ENCODE results near the gene ZDHHC4. TPM values are rescaled to one million over a fixed set of nuclear protein-coding genes. Genes with fewer than 3 reads are reported as not detected.

The ZDHHC4 gene
- total RNA-seq, 1 donor from 2014 or later: 36.3 TPM

DNA sequence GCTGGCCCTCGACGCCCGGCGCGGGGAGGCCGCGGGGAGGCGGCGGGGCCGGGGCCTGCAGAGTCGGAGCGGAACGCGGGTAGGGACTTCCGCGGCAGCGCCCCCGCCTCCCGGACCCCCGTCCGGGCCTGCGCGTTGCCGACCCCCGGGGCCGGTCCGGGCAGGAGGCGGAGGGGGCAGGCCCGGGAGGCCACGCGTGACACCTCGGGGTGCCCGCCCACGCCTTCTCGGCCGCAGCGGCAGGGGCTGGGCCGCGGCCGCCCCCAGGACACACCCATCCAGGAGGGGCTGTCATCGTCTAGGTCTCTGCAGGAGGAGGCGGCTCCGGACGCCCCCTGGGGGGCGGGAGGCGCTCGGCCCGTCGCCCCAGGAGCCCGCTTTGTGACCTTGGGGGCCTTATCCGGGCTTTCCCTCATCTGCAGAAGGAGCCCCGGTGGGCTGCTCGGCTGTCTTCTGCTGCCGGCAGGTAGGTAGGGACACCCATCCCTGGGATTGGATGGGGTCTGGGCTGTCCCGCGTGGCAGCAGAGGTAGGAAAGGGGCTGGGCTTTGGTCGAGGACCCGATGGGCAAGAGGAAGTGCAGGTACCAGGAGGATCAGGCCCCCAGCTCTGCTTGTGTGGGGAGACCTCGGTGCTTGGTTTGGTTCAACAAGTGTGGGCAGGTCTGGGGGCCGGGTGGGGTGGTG lies 60.4 kb downstream of the ZDHHC4 start:
- peaks cover 0 to 19% of the 10 kb centered on the region in 2 donors for H3K36me3 ChIP-seq
- peak overlapping the region; percentile 81 to 99 for H3K4me3 ChIP-seq
- H3K27ac ChIP-seq: peak overlapping the region; percentile 66
- no peaks in the 10 kb centered on the region for H3K27me3 ChIP-seq
- DNase-seq (ENCODE audit: extremely low spot score in 2 of 2): no peak
- intact Hi-C loops (cut with DNase I): no loop called here
- TF ChIP-seq POLR2AphosphoS5 (IDR thresholded peaks at IDR 0.05; ENCODE audit: insufficient read depth in 1 of 2, low read depth in 1 of 2): no peak
- no peaks in the 10 kb centered on the region for H3K9me3 ChIP-seq
- peaks cover 34% of the 10 kb centered on the region for H3K4me1 ChIP-seq

Other genes with a start within 250 kb of the ZDHHC4 start
- gene FAM220A, start 228.5 kb upstream of the ZDHHC4 start, total RNA-seq: 9.6 TPM
- gene RAC1, start 202.9 kb upstream of the ZDHHC4 start, total RNA-seq: 190 TPM
- gene DAGLB, start 129.5 kb upstream of the ZDHHC4 start, total RNA-seq: 22.1 TPM
- 68.8 TPM for gene KDELR2, start 93.3 kb upstream of the ZDHHC4 start, total RNA-seq
- not detected for gene GRID2IP, start 26.0 kb upstream of the ZDHHC4 start, total RNA-seq
- gene INTS15, start 12.6 kb downstream of the ZDHHC4 start, total RNA-seq: 34.4 TPM
- gene ZNF853, start 38.2 kb downstream of the ZDHHC4 start, total RNA-seq: 14.0 TPM
- gene ZNF316, start 59.9 kb downstream of the ZDHHC4 start, total RNA-seq: 25.5 TPM
- 49.8 TPM for gene ZNF12, start 129.5 kb downstream of the ZDHHC4 start, total RNA-seq
- gene RSPH10B2, start 176.6 kb downstream of the ZDHHC4 start, total RNA-seq: 5.2 TPM
- gene CCZ1B, start 248.8 kb downstream of the ZDHHC4 start, total RNA-seq: 20.1 TPM